ENCODE measurements around the gene ASIC4. TPM values are rescaled to one million over a fixed set of nuclear protein-coding genes. Genes with fewer than 3 reads are reported as not detected.

The ASIC4 gene
- total and polyA plus RNA-seq, 2 of the 13 experiments (the other 11 are each of a cell fraction or from before 2014, with no cell fraction given), result 0.03 TPM; not detected in 1

GRCh38 chr2:219509780-219510511 is 4.3 kb upstream of the ASIC4 start (continued):
- TF ChIP-seq, protein P1, sequence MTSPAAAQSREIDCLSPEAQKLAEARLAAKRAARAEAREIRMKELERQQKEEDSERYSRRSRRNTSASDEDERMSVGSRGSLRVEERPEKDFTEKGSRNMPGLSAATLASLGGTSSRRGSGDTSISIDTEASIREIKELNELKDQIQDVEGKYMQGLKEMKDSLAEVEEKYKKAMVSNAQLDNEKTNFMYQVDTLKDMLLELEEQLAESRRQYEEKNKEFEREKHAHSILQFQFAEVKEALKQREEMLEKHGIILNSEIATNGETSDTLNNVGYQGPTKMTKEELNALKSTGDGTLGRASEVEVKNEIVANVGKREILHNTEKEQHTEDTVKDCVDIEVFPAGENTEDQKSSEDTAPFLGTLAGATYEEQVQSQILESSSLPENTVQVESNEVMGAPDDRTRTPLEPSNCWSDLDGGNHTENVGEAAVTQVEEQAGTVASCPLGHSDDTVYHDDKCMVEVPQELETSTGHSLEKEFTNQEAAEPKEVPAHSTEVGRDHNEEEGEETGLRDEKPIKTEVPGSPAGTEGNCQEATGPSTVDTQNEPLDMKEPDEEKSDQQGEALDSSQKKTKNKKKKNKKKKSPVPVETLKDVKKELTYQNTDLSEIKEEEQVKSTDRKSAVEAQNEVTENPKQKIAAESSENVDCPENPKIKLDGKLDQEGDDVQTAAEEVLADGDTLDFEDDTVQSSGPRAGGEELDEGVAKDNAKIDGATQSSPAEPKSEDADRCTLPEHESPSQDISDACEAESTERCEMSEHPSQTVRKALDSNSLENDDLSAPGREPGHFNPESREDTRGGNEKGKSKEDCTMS (CRISPR knock-in tag; conservative IDR thresholded peaks at IDR 0.05), result no peak
- no peak for TF ChIP-seq ZIK1 (CRISPR knock-in tag; IDR thresholded peaks at IDR 0.05; ENCODE audit: borderline replicate concordance, low read depth)
- no peak for TF ChIP-seq ZNF33A (CRISPR knock-in tag; IDR thresholded peaks at IDR 0.05; ENCODE audit: borderline replicate concordance)
- TF ChIP-seq ZNF629 (CRISPR knock-in tag; conservative IDR thresholded peaks at IDR 0.05), result no peak
- peak; percentile 14; the same call in 1 of the 2 replicates for TF ChIP-seq SALL1 (CRISPR knock-in tag; IDR thresholded peaks at IDR 0.05)
- TF ChIP-seq, protein P2, sequence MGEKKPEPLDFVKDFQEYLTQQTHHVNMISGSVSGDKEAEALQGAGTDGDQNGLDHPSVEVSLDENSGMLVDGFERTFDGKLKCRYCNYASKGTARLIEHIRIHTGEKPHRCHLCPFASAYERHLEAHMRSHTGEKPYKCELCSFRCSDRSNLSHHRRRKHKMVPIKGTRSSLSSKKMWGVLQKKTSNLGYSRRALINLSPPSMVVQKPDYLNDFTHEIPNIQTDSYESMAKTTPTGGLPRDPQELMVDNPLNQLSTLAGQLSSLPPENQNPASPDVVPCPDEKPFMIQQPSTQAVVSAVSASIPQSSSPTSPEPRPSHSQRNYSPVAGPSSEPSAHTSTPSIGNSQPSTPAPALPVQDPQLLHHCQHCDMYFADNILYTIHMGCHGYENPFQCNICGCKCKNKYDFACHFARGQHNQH (CRISPR knock-in tag; IDR thresholded peaks at IDR 0.05), result peak; percentile 25; the same call in 1 of the 2 replicates
- peak; percentile 36 for TF ChIP-seq TEAD3 (CRISPR knock-in tag; optimal IDR thresholded peaks at IDR 0.05; ENCODE audit: borderline replicate concordance)
- TF ChIP-seq ETV5 (CRISPR knock-in tag; IDR thresholded peaks at IDR 0.05; ENCODE audit: borderline replicate concordance), result no peak
- TF ChIP-seq, protein P3, sequence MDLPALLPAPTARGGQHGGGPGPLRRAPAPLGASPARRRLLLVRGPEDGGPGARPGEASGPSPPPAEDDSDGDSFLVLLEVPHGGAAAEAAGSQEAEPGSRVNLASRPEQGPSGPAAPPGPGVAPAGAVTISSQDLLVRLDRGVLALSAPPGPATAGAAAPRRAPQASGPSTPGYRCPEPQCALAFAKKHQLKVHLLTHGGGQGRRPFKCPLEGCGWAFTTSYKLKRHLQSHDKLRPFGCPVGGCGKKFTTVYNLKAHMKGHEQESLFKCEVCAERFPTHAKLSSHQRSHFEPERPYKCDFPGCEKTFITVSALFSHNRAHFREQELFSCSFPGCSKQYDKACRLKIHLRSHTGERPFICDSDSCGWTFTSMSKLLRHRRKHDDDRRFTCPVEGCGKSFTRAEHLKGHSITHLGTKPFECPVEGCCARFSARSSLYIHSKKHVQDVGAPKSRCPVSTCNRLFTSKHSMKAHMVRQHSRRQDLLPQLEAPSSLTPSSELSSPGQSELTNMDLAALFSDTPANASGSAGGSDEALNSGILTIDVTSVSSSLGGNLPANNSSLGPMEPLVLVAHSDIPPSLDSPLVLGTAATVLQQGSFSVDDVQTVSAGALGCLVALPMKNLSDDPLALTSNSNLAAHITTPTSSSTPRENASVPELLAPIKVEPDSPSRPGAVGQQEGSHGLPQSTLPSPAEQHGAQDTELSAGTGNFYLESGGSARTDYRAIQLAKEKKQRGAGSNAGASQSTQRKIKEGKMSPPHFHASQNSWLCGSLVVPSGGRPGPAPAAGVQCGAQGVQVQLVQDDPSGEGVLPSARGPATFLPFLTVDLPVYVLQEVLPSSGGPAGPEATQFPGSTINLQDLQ (CRISPR knock-in tag; IDR thresholded peaks at IDR 0.05), result peak; percentile 46; the same call in 1 of the 2 replicates
- no peak for TF ChIP-seq ZNF142 (CRISPR knock-in tag; IDR thresholded peaks at IDR 0.05)
- TF ChIP-seq, protein P4, sequence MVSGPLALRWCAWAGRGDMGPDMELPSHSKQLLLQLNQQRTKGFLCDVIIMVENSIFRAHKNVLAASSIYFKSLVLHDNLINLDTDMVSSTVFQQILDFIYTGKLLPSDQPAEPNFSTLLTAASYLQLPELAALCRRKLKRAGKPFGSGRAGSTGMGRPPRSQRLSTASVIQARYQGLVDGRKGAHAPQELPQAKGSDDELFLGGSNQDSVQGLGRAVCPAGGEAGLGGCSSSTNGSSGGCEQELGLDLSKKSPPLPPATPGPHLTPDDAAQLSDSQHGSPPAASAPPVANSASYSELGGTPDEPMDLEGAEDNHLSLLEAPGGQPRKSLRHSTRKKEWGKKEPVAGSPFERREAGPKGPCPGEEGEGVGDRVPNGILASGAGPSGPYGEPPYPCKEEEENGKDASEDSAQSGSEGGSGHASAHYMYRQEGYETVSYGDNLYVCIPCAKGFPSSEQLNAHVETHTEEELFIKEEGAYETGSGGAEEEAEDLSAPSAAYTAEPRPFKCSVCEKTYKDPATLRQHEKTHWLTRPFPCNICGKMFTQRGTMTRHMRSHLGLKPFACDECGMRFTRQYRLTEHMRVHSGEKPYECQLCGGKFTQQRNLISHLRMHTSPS (CRISPR knock-in tag; IDR thresholded peaks at IDR 0.05; ENCODE audit: low read depth), result peak; percentile 41; the same call in 1 of the 2 replicates

Measured in HepG2 (cell line).